GM19099 (cell line): ENCODE measurements around the gene ATAD3A.

ENCODE experiments used
- POLR2A ChIP-seq: IDR thresholded peaks from 3 replicates; pipeline ENCODE4 v1.6.1; 2011; ENCODE audit warnings: low read depth; ENCODE audit not compliant: insufficient read length; ENCODE audit errors: extremely low read depth

Gene ATAD3A

DNA sequence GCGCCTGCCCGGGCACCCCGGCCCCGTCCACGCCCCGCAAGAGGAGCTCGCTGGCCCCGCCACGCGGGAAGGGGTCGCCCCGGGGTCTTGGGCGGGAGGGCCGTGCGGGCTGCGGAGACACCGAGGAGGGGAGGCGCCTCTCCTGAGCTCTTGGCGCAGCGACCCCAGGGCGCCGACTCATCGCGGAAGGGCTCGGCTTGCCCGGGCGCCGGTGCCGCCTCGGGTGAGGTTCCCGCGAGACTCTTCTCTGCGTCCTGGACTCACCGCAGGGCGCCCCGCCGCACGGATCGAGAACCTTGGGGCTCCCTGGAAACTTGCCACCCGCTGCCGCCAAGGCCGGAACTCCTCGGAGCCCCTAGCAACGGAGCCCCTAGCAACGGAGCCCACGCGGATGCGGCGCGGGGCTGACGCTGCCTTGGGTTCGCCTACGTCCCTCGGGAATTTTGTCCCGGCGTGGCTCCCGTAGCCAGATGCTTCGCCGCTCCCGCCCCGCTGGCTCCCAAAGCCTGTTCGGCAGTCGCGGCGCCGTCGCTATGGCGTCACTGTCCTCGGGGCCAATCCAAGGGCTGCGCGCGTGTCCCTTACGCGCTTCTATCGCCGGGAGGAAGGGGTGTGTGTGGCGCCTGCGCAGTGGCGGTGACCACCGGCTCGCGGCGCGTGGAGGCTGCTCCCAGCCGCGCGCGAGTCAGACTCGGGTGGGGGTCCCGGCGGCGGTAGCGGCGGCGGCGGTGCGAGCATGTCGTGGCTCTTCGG, at the start of gene ATAD3A:
TSS of gene ATAD3A (plus strand) at position 630 of the 753 bp plus-strand sequence. CDS start at position 737, 107 bp downstream.
- TF ChIP-seq POLR2A, result peak; percentile 74

- TF ChIP-seq POLR2A, result peak; percentile 31
These were observed 49.5 kb upstream of the ATAD3A start for GRCh38 chr1:1462318-1462966.

DNA sequence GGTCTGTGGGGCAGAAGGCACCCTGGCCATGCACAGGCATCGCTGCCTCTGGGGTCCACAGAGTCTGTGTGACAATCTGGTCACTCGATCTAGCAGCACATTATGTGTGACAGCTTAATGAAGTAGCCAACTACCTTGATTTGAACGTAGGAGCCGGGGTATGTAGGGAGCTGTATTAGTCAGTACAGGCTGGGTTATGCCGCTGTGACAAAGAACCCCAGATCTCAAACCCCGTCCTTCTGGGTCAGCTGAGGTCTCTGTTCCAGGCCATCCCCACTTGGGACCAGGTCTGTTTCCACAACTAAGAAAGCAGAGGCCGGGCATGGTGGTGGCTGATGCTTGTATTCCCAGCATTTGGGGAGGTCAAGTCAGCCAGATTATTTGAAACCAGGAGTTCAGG, 48.6 kb upstream of the ATAD3A start:
- no peak for TF ChIP-seq POLR2A

GRCh38 chr1:1470626-1471388, 41.2 kb upstream of the ATAD3A start:
- TF ChIP-seq POLR2A, result no peak

DNA sequence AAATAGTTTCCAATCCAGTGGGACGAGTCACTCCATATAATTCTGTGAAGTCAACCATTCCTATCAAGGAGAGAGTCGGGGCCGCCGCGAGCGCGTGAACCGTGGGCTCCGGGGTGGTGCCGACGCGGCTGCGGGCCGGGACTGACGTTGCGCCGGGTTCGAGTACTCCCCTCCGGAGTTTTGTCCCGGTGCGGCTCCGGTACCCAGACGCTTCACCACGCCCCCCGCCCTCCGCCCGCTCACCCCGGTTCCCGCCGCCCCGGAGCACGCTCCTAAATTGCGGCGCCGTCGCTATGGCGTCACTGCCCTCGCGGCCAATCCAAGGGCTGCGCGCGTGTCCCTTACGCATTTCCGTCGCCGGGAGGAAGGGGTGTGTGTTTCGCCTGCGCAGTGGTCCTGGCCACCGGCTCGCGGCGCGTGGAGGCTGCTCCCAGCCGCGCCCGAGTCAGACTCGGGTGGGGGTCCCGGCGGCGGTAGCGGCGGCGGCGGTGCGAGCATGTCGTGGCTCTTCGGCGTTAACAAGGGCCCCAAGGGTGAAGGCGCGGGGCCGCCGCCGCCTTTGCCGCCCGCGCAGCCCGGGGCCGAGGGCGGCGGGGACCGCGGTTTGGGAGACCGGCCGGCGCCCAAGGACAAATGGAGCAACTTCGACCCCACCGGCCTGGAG, 40.4 kb upstream of the ATAD3A start, which contains the start of gene ATAD3B:
TSS of gene ATAD3B (plus strand) at position 377 of the 664 bp plus-strand sequence. CDS start at position 497, 120 bp downstream.
- peak; percentile 67 for TF ChIP-seq POLR2A

DNA sequence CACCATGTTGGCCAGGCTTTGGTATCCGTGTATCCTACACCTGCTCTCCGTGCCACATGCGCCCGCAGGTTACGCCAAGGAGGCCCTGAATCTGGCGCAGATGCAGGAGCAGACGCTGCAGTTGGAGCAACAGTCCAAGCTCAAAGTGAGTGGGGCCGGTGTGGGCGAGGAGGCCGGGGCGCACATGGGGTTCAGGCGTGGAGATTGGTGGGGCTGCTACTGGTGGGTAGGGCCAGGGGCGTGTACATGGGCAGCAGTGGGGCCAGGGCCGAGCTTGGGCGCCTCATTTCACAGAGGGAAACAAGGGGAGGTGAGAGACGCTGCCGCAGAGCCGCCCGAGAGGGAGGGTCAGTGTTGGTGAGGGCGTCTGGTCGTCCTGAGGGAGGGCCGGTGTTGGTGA, 34.8 kb upstream of the ATAD3A start:
- TF ChIP-seq POLR2A, result no peak

GRCh38 chr1:1479547-1480487, 32.1 kb upstream of the ATAD3A start:
- TF ChIP-seq POLR2A, result no peak

DNA sequence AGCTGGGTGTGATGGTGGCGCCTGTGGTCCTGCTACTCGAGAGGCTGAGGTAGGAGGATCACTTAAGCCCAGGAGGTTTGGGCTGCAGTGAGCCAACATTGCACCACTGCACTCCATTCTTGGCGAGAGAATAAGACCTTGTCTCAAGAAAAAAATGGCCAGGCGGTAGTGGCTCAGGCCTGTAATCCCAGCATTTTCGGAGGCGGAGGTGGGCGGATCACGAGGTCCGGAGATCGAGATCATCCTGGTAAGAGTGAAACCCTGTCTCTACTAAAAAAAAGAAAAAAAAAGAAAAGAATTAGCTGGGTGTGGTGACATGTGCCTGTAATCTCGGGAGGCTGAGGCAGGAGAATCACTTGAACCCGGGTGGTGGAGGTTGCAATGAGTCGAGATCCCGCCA, 29.1 kb upstream of the ATAD3A start:
- TF ChIP-seq POLR2A, result no peak

DNA sequence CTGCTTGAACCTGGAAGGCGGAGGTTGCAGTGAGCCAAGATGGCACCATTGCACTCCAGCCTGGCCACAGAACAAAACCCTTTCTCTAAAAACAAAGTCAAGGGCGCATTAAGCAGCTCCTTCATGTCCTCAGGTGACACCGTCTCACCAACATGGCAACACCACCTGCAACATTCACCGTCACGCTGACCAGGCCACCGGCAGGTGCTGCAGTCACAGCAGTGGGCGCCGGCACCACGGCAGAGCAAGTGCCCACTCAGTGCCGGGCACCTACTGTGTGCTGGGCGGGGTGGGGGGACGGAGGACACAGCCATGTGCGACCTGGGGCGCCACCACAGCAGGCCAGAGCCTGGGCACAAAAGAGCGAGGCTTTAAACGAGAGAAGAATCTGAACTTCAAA, 28.2 kb upstream of the ATAD3A start:
- no peak for TF ChIP-seq POLR2A

GRCh38 chr1:1487701-1488100, 24.3 kb upstream of the ATAD3A start:
- no peak for TF ChIP-seq POLR2A

GRCh38 chr1:1489231-1489630, 22.7 kb upstream of the ATAD3A start:
- TF ChIP-seq POLR2A, result no peak

GRCh38 chr1:1489861-1490260, 22.1 kb upstream of the ATAD3A start:
- no peak for TF ChIP-seq POLR2A

DNA sequence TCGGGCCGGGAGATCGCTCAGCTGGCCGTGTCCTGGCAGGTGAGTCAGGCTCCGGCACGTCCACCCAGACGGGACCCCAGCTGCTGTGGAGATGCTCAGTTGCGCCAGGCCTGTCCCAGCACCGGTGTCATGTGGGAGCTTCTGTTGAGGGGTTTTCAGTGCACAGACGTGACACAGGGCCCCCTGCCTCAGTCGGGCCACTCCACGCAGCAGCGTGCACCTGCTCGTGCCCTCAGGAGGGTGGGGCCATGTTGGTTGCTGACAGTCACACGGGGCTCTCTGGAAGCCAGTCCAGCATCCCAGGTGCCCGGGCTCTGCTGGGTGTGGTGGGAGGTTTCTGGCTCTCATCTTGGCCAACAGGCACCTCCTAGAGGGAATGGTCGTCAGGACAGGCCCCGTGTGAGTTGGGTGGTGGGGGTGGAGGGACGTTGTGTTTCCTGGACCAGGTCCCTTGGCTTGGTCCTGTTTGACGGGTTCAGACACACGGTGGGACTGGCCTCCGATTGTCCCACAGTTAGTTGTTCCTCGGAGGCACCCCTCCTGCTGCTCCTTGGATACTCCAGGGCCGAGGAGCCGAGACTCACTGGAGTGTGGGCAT, 21.2 kb upstream of the ATAD3A start:
- no peak for TF ChIP-seq POLR2A
